Right kidney (tissue), 1 donor: ENCODE data around the gene KRTAP10-2.
"Not testable (repeated sequence)": the region's sequence is repeated elsewhere in the genome, so short reads cannot be mapped to it uniquely, and the experiment has no call there.

Experiments
- DNase-seq: peaks from one replicate; pipeline ENCODE4 v3.0.0-alpha.2; 2016

Gene KRTAP10-2

GRCh38 chr21:44567481-44568171 is 16.3 kb upstream of the KRTAP10-2 start:
- no peak for DNase-seq

- DNase-seq, result no peak
These were observed 15.1 kb upstream of the KRTAP10-2 start for GRCh38 chr21:44566403-44566802.

DNA sequence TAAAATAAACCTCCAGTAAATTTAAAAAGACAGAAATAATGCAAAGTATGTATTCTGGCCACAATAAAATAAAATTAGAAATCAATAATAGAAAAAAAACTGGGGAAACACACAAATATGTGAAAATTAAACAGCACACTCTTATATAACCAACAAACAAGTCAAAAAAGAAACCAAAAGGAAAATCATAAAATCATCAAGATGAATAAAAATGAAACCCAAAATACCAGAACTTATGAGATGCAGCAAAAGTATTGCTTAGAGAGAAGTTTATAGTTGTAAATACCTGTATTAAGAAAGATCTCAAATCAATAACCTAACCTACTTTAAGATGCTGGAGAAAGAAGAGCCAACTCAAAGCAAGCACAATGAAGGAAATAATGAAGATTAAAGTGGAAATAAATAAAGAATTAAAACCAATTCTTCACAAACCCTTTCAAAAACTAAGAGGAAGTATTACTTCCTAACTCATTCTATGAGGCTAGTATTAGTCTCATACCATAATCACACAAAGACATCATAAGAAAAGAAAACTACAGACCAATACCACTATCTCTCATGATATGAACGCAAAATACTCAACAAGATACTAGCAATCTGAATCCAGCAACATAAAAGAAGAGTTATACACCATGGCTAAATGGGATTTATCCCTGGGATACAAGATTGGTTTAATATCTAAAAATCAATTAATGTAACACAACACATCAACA is 13.7 kb upstream of the KRTAP10-2 start:
- no peak for DNase-seq

GRCh38 chr21:44564099-44564498 is 12.8 kb upstream of the KRTAP10-2 start:
- DNase-seq, result no peak

DNA sequence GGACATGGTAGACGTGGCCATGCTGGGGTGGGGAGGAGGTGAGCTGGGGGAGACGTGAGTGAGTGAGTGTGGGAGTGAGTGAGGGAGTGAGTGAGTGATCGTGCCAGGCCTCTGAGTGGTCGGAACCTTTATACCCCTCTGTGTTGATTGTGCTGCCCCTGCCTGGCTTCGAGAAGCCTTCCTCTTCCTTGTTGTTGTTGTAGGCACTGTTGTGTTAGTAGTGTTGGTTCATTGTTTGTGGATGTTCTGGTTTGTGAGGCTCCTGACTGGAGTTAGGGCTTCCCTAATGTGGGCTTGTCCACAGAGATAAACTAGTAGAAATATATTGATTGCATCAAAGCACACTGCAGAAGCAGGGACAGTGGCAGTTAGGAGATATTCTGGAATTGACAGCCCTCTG is 7.4 kb upstream of the KRTAP10-2 start, which contains the start of gene KRTAP10-3:
KRTAP10-3 (minus strand) TSS at position 101 of the 400 bp plus-strand sequence; CDS start at position 21, 80 bp downstream.
- no peak for DNase-seq

- DNase-seq, result not testable (repeated sequence)
These were observed 7.0 kb upstream of the KRTAP10-2 start for GRCh38 chr21:44558329-44558675.

GRCh38 chr21:44557491-44558328 is 6.4 kb upstream of the KRTAP10-2 start:
- no peak for DNase-seq

GRCh38 chr21:44556879-44557278 is 5.6 kb upstream of the KRTAP10-2 start:
- DNase-seq, result no peak

- DNase-seq, result no peak
These were observed 4.0 kb upstream of the KRTAP10-2 start for GRCh38 chr21:44555200-44555875.

GRCh38 chr21:44552681-44553080 is 1.4 kb upstream of the KRTAP10-2 start:
- no peak for DNase-seq

- DNase-seq, result no peak
These were observed 831 bp upstream of the KRTAP10-2 start for GRCh38 chr21:44552136-44552535.

GRCh38 chr21:44550807-44551206 is 498 bp downstream of the KRTAP10-2 start:
- no peak for DNase-seq

DNA sequence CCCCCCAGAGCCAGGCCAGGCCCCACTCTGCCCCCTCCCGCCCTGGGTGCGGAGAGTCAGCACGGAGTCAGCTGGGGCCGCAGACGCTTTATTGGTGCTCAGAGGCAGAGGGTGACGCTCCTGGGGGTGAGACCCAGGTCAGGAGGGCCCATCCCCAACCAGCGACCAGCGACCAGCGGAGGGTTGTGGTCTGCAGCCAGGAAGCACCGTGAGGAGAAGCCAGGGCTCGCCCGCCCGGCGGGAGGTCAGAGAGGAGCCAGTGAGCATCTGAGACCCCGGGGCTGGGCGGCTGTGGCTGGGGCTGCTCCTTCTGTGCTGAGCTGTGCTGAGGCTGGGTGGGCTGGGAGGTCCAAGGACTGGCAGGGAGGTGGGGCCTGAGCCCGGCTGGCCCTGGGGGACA is 1.0 kb downstream of the KRTAP10-2 start:
- not testable (repeated sequence) for DNase-seq

- no peak for DNase-seq
These were observed 1.6 kb downstream of the KRTAP10-2 start for GRCh38 chr21:44549525-44550211.

DNA sequence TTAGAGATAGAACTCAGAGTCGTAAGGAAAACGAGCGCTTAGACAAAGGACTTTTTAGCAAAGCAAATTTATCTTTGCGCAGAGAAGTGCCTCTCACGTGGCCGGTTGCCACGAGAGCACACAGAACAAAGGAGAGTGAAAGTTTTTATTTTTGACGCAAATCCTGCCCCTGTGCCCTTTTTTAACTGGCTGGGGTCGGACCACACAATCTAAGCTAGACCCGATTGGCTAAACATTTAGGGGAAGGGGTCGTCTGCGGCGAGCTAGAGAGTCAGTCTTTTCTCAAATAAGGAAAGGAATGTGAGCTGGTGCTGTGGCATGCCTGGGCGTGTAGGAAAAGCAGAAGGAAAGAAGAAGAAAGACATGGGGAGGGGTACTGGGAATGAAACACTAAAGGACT is 2.4 kb downstream of the KRTAP10-2 start:
- DNase-seq, result no peak

DNA sequence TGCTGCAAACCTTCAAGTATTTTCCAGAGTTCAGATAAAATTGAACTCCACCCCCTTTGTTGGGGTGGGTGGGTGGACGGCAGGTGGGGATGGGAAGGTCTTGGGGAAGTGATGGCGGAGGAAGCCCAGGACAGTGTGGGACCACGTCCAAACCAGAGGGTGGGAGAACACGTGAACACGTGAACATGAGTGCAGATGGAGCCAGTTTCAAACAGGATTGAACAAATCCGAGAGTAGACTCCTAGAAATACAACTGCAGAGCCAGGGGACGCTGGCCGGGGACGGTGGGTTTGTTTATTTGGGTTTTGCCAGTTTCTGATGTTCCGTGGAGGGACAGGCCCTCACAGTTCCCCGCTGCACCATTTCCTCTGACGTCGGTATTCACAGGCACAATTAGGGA is 2.9 kb downstream of the KRTAP10-2 start:
- DNase-seq, result no peak

GRCh38 chr21:44547656-44548331 is 3.5 kb downstream of the KRTAP10-2 start:
- DNase-seq, result no peak

DNA sequence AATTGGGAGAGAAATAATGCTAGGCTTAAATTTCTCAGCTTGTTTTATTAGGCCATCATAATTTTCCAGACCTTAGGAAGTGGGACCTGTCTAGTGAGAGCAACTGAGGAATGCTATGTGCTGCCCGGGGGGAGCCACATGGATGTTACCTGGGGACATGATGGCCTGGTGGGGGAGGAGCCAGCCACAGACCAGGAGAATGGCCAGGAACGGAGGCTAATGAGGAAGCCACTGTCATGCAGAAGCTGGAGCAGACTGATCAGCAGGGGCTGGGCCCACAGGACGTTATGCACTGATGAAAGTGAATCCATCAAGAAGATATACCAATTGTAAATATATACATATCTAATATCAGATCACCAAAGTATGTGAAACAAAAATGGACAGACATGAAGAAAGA is 6.7 kb downstream of the KRTAP10-2 start:
- no peak for DNase-seq

DNA sequence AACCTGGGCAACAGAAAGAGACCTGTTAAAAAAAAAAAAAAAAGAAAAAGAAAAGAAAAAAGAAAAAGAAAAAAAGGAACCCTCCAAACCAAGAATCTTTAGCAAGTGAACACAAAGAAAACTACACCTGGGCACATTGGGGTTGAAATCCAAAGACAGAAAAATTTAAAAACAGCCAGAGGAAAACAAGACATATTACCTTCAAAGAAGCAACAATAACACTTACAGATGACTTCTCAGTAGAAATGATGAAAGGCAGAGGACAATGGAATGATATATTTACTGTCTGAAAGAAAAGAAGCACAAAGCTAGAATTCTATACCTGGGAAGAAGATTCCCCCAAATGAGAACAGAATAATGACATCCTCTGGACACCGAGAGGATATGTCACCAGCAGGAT is 8.6 kb downstream of the KRTAP10-2 start:
- DNase-seq, result no peak

DNA sequence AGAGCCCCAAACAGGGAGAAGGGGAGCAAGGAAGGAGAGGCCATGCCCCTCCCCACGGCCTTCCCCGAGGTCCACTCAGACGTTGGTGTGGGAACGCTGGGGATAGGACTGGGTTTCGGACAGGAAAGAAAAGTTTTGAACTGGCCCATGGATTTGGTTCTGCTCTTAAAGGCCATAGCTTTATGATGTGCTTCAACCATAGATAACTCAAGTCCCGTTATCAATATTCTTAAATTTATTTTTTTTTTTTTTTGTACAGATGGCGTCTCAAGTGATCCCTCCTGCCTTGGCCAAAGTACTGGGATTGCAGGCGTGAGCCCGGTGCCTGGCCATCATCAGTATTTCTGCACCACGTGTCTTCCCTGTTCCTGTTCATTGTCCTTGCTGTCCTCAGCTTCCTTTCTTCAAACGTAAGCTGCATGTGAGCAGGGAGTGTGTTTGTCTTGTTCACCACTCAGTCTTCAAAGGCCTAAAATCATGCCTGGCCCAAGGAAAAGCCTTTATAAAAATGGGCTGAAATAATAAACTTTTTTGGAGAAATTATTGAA is 10.5 kb downstream of the KRTAP10-2 start:
- DNase-seq, result no peak
